ENCODE results near the gene NUAK2.

The NUAK2 gene

GRCh38 chr1:205255941-205256780 lies 65.4 kb downstream of the NUAK2 start:
- DNase-seq (ENCODE audit: low read depth), result peak; percentile 43
